Naive thymus-derived CD4-positive, alpha-beta T cell (primary cell): ENCODE measurements around the gene EIF2B2. TPM values are rescaled to one million over a fixed set of nuclear protein-coding genes. Genes with fewer than 3 reads are reported as not detected.
A peak's percentile ranks its signal among the peaks of the same experiment; 100 is the strongest.

Source experiments
- ATAC-seq: fragments of 150-1000 bp; cut with Tn5 transposase; 2 replicates; pipeline ENCODE4 v1.10.0; 2021; ENCODE audit warnings: mild to moderate bottlenecking, moderate library complexity
- CTCF ChIA-PET: fragments of 350-600 bp; sonication (Branson Sonifier 250); formaldehyde crosslinking; loops from one replicate; lab custom pipeline; 2021; ENCODE audit warnings: antibody characterized with exemption; lab: Charles Lee
- POLR2A ChIA-PET: fragments of 350-600 bp; sonication (Branson Sonifier 250); formaldehyde crosslinking; loops from one replicate; lab custom pipeline; 2021; ENCODE audit warnings: antibody characterized with exemption, inconsistent platforms; lab: Charles Lee
- DNase-seq, 9 donors: peaks; one replicate each; pipeline versions ENCODE4 v3.0.0 to v3.0.0-alpha.2; 2020 to 2022; ENCODE audit warnings: mixed read lengths in 1 of 9
- H3K27ac ChIP-seq: one replicate; pipeline ENCODE4 v1.7.0; 2013; ENCODE audit warnings: mild to moderate bottlenecking, low read depth, low read length, moderate library complexity
- H3K27me3 ChIP-seq, 2 donors: one replicate each; pipeline ENCODE4 v1.7.0; 2013; ENCODE audit warnings: low read length in 2 of 2, mild to moderate bottlenecking in 2 of 2, moderate library complexity in 2 of 2; ENCODE audit not compliant: control insufficient read depth in 2 of 2, insufficient read depth in 2 of 2
- H3K36me3 ChIP-seq, 3 experiments: 1 replicate in 2 of 3; 2 replicates in 1 of 3; pipeline ENCODE4 v1.7.0; 2013; ENCODE audit warnings: low read length in 3 of 3, mild to moderate bottlenecking in 3 of 3, moderate library complexity in 1 of 3; ENCODE audit not compliant: insufficient read depth in 3 of 3, control insufficient read depth in 2 of 3
- H3K4me1 ChIP-seq, 2 donors: one replicate each; pipeline ENCODE4 v1.7.0; 2013; ENCODE audit warnings: low read length in 2 of 2, mild to moderate bottlenecking in 2 of 2, moderate library complexity in 1 of 2; ENCODE audit not compliant: control insufficient read depth in 2 of 2, insufficient read depth in 2 of 2
- H3K4me3 ChIP-seq: 2 replicates; pipeline ENCODE4 v1.7.0; 2013; ENCODE audit warnings: mild to moderate bottlenecking, low read length
- H3K9me3 ChIP-seq, 3 experiments: 1 replicate in 2 of 3; 2 replicates in 1 of 3; pipeline ENCODE4 v1.7.0; 2013; ENCODE audit warnings: low read length in 3 of 3; ENCODE audit not compliant: control insufficient read depth in 2 of 3
- H3K27ac Mint-ChIP-seq, 9 donors: one replicate each; pipeline ENCODE4 v1.8.0; 2020 to 2022; ENCODE audit warnings: mixed read lengths in 9 of 9, mild to moderate bottlenecking in 8 of 9, moderate library complexity in 5 of 9, inconsistent platforms in 2 of 9
- H3K27me3 Mint-ChIP-seq, 5 donors: one replicate each; pipeline ENCODE4 v1.8.0; 2021 to 2022; ENCODE audit warnings: mixed read lengths in 5 of 5, mild to moderate bottlenecking in 1 of 5
- H3K36me3 Mint-ChIP-seq, 5 donors: one replicate each; pipeline ENCODE4 v1.8.0; 2020 to 2022; ENCODE audit warnings: mixed read lengths in 5 of 5, mild to moderate bottlenecking in 3 of 5, inconsistent platforms in 1 of 5
- H3K4me1 Mint-ChIP-seq, 7 donors: one replicate each; pipeline ENCODE4 v1.8.0; 2020 to 2022; ENCODE audit warnings: mixed read lengths in 7 of 7, mild to moderate bottlenecking in 3 of 7, inconsistent platforms in 1 of 7
- H3K4me3 Mint-ChIP-seq, 10 donors: one replicate each; pipeline ENCODE4 v1.8.0; 2020 to 2022; ENCODE audit warnings: mild to moderate bottlenecking in 10 of 10, mixed read lengths in 10 of 10, moderate library complexity in 6 of 10, inconsistent platforms in 2 of 10
- H3K9me3 Mint-ChIP-seq, 11 donors: one replicate each; pipeline ENCODE4 v1.8.0; 2020 to 2022; ENCODE audit warnings: mixed read lengths in 11 of 11, mild to moderate bottlenecking in 4 of 11, inconsistent platforms in 1 of 11, moderate library complexity in 1 of 11
- intact Hi-C, 2 donors: fragments of 100-400 bp; cut with micrococcal nuclease; formaldehyde crosslinking; loops; one replicate each; pipeline ENCODE4 v1.15.1; 2023
- polyA plus RNA-seq, 2 donors: library from polyadenylated mRNA; unstranded; fragments of 300-500 nt; fragmentation: Illumina TruSeq; gene quantifications; one replicate each; pipeline ENCODE4 v1.2.3, GENCODE V29; 2021
- total RNA-seq, 6 experiments: library from RNA in 5 of 6; stranded (reverse) in 5 of 6; gene quantifications; 1 replicate in 5 of 6; 2 replicates in 1 of 6; pipeline ENCODE4 v1.2.3 and lab custom pipeline; 2021 to 2026

EIF2B2 gene
- total and polyA plus RNA-seq, 7 experiments from 2014 or later = 18.2 to 40.7 (median 24.6) TPM

DNA sequence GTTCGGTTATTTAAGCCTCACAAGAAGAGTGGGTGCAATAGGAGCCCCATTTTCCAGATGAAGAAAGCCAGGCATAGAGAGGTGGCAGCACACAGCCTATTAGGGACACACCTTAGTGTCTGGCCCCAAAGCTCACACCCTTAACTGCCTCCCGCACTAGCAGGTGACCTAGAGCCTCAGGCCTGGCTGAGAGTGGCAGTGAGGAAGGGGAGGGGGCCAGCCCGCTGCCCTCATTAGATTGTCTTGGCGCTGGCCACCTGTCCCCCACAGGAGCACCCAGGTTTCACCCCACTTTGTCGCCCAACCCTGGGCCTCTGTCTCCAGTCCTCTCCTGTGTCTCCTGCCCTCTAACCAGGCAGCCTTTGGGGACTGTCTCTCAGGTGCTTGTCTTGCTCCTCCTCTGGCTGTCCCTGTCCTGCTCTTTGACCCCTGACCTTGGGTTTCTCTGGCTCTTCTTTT is 28.8 kb upstream of the EIF2B2 start:
- Histone ChIP-seq H3K27ac (no peak overlapping the region), H3K9me3 (no peaks in the 10 kb centered on the region), H3K36me3 (no peaks in the 10 kb centered on the region), H3K27me3 (no peaks in the 10 kb centered on the region), H3K4me3 (no peak overlapping the region), H3K4me1 (no peaks in the 10 kb centered on the region)
- DNase-seq (no peak), ATAC-seq (no peak)
- ChIA-PET POLR2A (no interaction called here), CTCF (no interaction called here)
- H3K27ac Mint-ChIP-seq = peak overlapping the region in 1 of 9 donors; percentile 21
- intact Hi-C loops = no loop called here
- no peaks in the 10 kb centered on the region for H3K36me3 Mint-ChIP-seq
- no peak overlapping the region for H3K4me3 Mint-ChIP-seq
- no peaks in the 10 kb centered on the region for H3K9me3 Mint-ChIP-seq
- peaks cover 0 to 4% (median 0%) of the 10 kb centered on the region in 5 donors for H3K27me3 Mint-ChIP-seq
- peaks cover 0 to 9% (median 6%) of the 10 kb centered on the region in 7 donors for H3K4me1 Mint-ChIP-seq

GRCh38 chr14:74974364-74975058 is 28.2 kb upstream of the EIF2B2 start:
- Histone ChIP-seq H3K4me3 (no peak overlapping the region), H3K27me3 (no peaks in the 10 kb centered on the region), H3K27ac (no peak overlapping the region), H3K4me1 (no peaks in the 10 kb centered on the region), H3K36me3 (no peaks in the 10 kb centered on the region), H3K9me3 (no peaks in the 10 kb centered on the region)
- Mint-ChIP-seq H3K27me3 (peaks cover 0 to 3% (median 0%) of the 10 kb centered on the region in 5 donors), H3K9me3 (no peaks in the 10 kb centered on the region), H3K4me1 (peaks cover 0 to 9% (median 6%) of the 10 kb centered on the region in 7 donors), H3K4me3 (no peak overlapping the region), H3K27ac (peak overlapping the region in 2 of 9 donors; percentile 18 to 21), H3K36me3 (no peaks in the 10 kb centered on the region)
- ChIA-PET CTCF (interaction anchor here (0.6 kb wide), 1 partner anchor 603 kb away, joined by 3 read pairs; no protein-coding TSS in a partner anchor), POLR2A (no interaction called here)
- intact Hi-C loops = no loop called here
- ATAC-seq = no peak
- DNase-seq = no peak

DNA sequence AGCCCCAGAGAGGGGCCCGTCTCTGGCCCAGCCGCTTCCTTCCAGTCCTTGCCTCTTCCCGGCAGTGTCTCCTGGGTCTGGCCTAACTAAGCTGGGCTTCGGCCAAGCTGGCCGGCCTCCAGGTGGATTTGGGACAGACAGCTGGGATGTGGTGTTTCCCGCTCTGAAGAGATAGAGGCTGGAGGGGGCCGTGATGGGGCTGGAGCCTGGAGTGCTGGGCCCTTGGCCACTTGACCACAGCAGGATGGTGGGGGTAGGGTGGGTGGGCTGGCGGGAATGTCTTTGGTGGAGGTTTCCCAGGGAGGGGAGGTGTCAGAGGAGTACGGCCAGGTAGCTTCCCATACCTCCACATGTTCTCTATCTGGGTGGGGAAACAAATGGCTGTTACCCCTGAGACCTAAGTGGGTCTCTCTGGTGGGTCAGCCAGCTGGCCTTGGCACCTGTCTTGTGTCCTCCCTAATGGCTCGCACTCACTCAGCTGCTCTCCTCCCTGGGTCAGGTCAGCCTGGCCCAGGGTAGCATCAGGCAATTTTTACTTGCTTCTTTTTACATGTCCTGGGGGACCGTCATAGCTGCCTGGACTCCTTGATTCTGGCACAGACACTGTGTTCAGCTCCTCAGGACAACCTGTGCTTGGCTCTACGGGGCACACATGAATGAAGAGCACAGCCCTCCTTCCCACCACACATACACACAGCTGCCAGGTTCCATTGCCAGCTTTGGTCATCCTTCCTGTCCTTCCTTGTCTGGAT is 27.5 kb upstream of the EIF2B2 start:
- no peaks in the 10 kb centered on the region for H3K36me3 ChIP-seq
- intact Hi-C loops = no loop called here

DNA sequence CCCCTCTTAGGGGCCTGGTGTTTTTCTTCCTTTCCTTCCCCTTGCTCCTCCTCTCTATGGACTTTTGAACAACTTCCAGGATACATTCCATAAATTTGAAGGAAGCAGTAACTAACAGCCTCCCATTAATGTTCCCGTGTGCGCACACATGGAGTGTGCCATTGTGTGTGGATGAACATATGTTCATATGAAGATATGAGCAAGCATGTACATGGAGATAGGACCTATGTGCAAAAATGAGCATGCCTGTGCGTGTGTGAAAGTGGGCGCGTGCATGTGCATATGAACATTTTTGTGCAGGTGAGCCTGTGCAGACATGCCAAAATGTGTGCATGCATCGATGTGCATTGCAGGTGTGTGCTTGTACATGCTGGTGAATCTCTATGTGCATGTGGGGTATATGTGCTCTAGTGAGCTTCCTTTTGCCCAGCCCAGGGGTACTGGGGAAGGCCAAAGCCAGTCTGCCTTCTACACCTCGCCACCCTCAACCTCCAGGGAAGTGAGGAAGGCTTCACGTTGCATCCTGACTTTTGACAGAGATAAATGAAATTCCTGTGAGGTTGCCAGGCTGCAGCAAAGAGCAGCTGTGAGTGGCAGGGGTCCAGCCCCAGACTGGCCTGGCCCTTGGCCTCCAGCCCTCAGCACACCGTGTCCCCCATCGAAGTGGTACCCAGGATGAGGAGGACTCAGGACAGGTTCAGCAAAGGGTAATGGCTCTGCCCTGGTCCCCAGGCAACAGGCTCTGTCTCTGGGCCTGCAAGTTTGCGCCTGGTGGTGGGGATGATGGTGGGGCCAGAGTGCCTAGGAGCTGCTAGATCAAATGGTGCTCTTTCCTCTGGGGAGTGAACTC is 26.2 kb upstream of the EIF2B2 start:
- Histone ChIP-seq H3K27me3 (no peaks in the 10 kb centered on the region), H3K27ac (no peak overlapping the region), H3K9me3 (no peaks in the 10 kb centered on the region), H3K36me3 (no peaks in the 10 kb centered on the region), H3K4me3 (no peak overlapping the region), H3K4me1 (no peaks in the 10 kb centered on the region)
- Mint-ChIP-seq H3K4me3 (no peak overlapping the region), H3K4me1 (peaks cover 0 to 9% (median 6%) of the 10 kb centered on the region in 7 donors), H3K27me3 (no peaks in the 10 kb centered on the region), H3K36me3 (no peaks in the 10 kb centered on the region), H3K27ac (no peak overlapping the region), H3K9me3 (no peaks in the 10 kb centered on the region)
- ChIA-PET POLR2A (no interaction called here), CTCF (no interaction called here)
- no peak for ATAC-seq
- intact Hi-C loops = no loop called here
- DNase-seq = no peak

More for the DNA sequence above, 27.5 kb upstream of the EIF2B2 start:
- no peak for DNase-seq
- no peak for ATAC-seq
- peaks cover 0 to 3% (median 0%) of the 10 kb centered on the region in 5 donors for H3K27me3 Mint-ChIP-seq
- peaks cover 0 to 9% (median 6%) of the 10 kb centered on the region in 7 donors for H3K4me1 Mint-ChIP-seq
- ChIA-PET POLR2A (no interaction called here), CTCF (no interaction called here)
- Histone ChIP-seq H3K27me3 (no peaks in the 10 kb centered on the region), H3K4me3 (no peak overlapping the region), H3K9me3 (no peaks in the 10 kb centered on the region), H3K4me1 (no peaks in the 10 kb centered on the region), H3K27ac (no peak overlapping the region)
- no peaks in the 10 kb centered on the region for H3K36me3 Mint-ChIP-seq
- H3K27ac Mint-ChIP-seq = peak overlapping the region in 1 of 9 donors; percentile 18
- H3K4me3 Mint-ChIP-seq = no peak overlapping the region
- no peaks in the 10 kb centered on the region for H3K9me3 Mint-ChIP-seq

DNA sequence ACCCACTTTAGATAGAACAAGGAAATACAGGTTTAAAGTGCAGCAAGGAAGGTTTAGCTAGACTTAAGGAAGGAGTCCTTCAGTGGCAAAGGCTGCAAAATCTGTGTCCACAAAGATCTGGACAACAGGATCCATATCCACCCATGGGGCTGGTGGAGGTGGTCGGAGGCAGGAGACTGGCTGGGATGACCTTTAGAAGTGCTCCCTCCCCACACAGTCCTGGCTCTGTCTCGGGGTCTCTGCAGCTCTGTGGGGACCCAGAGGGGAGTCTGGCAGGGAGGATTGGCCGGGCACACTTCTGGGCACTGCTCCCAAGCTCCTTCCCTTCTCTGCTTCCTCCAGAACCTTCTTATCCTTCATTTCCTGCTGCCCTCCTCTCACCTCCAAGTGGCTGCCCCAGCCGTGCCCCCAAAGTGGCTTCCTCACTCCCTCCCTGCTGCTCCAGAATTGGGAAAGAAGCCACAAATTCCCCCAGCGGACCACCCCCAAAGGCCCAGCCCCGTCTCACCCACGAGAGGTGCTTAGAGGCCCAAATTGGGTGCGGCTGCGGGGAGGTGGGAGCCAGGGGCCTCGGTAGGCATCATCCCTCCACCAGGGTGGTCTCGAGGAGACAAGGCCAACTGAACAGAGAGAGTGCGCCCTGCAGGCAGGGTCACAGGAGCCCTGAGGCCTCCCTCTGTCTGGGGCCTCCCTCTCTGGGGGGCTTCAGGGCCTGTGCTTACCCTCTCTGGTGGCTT is 25.4 kb upstream of the EIF2B2 start:
- intact Hi-C loops = no loop called here
- no peak overlapping the region for H3K4me3 Mint-ChIP-seq

GRCh38 chr14:74977901-74978385 is 24.8 kb upstream of the EIF2B2 start:
- ATAC-seq (no peak), DNase-seq (no peak)
- Mint-ChIP-seq H3K4me3 (no peak overlapping the region), H3K36me3 (no peaks in the 10 kb centered on the region), H3K27ac (no peak overlapping the region), H3K4me1 (peaks cover 0 to 9% (median 4%) of the 10 kb centered on the region in 7 donors), H3K9me3 (no peaks in the 10 kb centered on the region), H3K27me3 (no peaks in the 10 kb centered on the region)
- intact Hi-C loops = no loop called here
- no peaks in the 10 kb centered on the region for H3K27me3 ChIP-seq
- ChIA-PET CTCF (no interaction called here), POLR2A (no interaction called here)
- H3K27ac ChIP-seq = no peak overlapping the region
- H3K4me1 ChIP-seq = no peaks in the 10 kb centered on the region
- H3K9me3 ChIP-seq = no peaks in the 10 kb centered on the region
- no peaks in the 10 kb centered on the region for H3K36me3 ChIP-seq
- no peak overlapping the region for H3K4me3 ChIP-seq

More for the DNA sequence above, 25.4 kb upstream of the EIF2B2 start:
- Mint-ChIP-seq H3K27ac (no peak overlapping the region), H3K9me3 (no peaks in the 10 kb centered on the region), H3K36me3 (no peaks in the 10 kb centered on the region), H3K27me3 (no peaks in the 10 kb centered on the region), H3K4me1 (peaks cover 0 to 9% (median 4%) of the 10 kb centered on the region in 7 donors)
- H3K27me3 ChIP-seq = no peaks in the 10 kb centered on the region
- no peaks in the 10 kb centered on the region for H3K4me1 ChIP-seq
- H3K27ac ChIP-seq = no peak overlapping the region
- POLR2A ChIA-PET = no interaction called here
- H3K36me3 ChIP-seq = no peaks in the 10 kb centered on the region
- DNase-seq (no peak), ATAC-seq (no peak)
- no peaks in the 10 kb centered on the region for H3K9me3 ChIP-seq
- no peak overlapping the region for H3K4me3 ChIP-seq
- CTCF ChIA-PET = no interaction called here
